HG03280 (cell line): ENCODE data around the gene PCDHGB7.
A peak's percentile ranks its signal among the peaks of the same experiment; 100 is the strongest.
"Not testable (repeated sequence)": the region's sequence is repeated elsewhere in the genome, so short reads cannot be mapped to it uniquely, and the experiment has no call there.

Experiments
- ATAC-seq: cut with Tn5 transposase; IDR thresholded peaks from one replicate; pipeline ENCODE4 v1.9.1; 2021; ENCODE audit warnings: mild to moderate bottlenecking, moderate library complexity; ENCODE audit not compliant: unreplicated experiment

Gene PCDHGB7

GRCh38 chr5:141422742-141423291 is 5.3 kb downstream of the PCDHGB7 start:
- ATAC-seq = no peak

- ATAC-seq = no peak
Observed at GRCh38 chr5:141427783-141428426, 10.4 kb downstream of the PCDHGB7 start.

GRCh38 chr5:141430332-141431113 is 13.0 kb downstream of the PCDHGB7 start, which contains the start of gene PCDHGA12:
TSS of gene PCDHGA12 (plus strand) at chr5:141430507. CDS start at chr5:141430760, 253 bp downstream.
- ATAC-seq = peak; percentile 89

- peak; percentile 57 for ATAC-seq
Observed at GRCh38 chr5:141431286-141431685, 13.8 kb downstream of the PCDHGB7 start.

GRCh38 chr5:141432308-141432707 is 14.8 kb downstream of the PCDHGB7 start:
- ATAC-seq = not testable (repeated sequence)

GRCh38 chr5:141432726-141433125 is 15.2 kb downstream of the PCDHGB7 start:
- ATAC-seq = not testable (repeated sequence)

- ATAC-seq = no peak
Observed at GRCh38 chr5:141434006-141434405, 16.5 kb downstream of the PCDHGB7 start.

- no peak for ATAC-seq
Observed at GRCh38 chr5:141437221-141437620, 19.7 kb downstream of the PCDHGB7 start.

GRCh38 chr5:141439411-141440141 is 22.1 kb downstream of the PCDHGB7 start:
- ATAC-seq = no peak

- ATAC-seq = no peak
Observed at GRCh38 chr5:141440341-141440740, 22.9 kb downstream of the PCDHGB7 start.

GRCh38 chr5:141441571-141442170 is 24.2 kb downstream of the PCDHGB7 start:
- no peak for ATAC-seq

- no peak for ATAC-seq
Observed at GRCh38 chr5:141465351-141465750, 47.9 kb downstream of the PCDHGB7 start.
